AG09319 (cell line): ENCODE data around the gene SELENOS.
A peak's percentile ranks its signal among the peaks of the same experiment; 100 is the strongest.

Experiments used
- DNase-seq: peaks from one replicate; pipeline ENCODE4 v3.0.0-alpha.2; 2010; ENCODE audit warnings: low read depth; ENCODE audit errors: extremely low read depth
- CTCF ChIP-seq: IDR thresholded peaks from 2 replicates; pipeline ENCODE4 v1.5.1; 2011; ENCODE audit warnings: low read depth, mild to moderate bottlenecking, inconsistent platforms, low read length, moderate library complexity

SELENOS gene

GRCh38 chr15:101322854-101323477 is 45.7 kb upstream of the SELENOS start:
- no peak for DNase-seq
- TF ChIP-seq CTCF, result no peak

- DNase-seq, result no peak
- no peak for TF ChIP-seq CTCF
Measured at GRCh38 chr15:101322016-101322695, 44.9 kb upstream of the SELENOS start.

- peak; percentile 15 for TF ChIP-seq CTCF
- DNase-seq, result no peak
Measured at GRCh38 chr15:101320501-101321052, 43.3 kb upstream of the SELENOS start.

GRCh38 chr15:101318839-101319238 is 41.6 kb upstream of the SELENOS start:
- no peak for DNase-seq
- no peak for TF ChIP-seq CTCF

GRCh38 chr15:101318147-101318819 is 41.0 kb upstream of the SELENOS start:
- no peak for TF ChIP-seq CTCF
- DNase-seq, result no peak

- no peak for TF ChIP-seq CTCF
- DNase-seq, result no peak
Measured at GRCh38 chr15:101317336-101317872, 40.1 kb upstream of the SELENOS start.
